NCI-H82 treated with DMSO at 0.1 percent for 48 hours (cell line): ENCODE results near the gene GARNL3.

Source experiments
- DNase-seq: peaks from one replicate; lab custom pipeline; 2025; ENCODE audit not compliant: unreplicated experiment; lab: John Stamatoyannopoulos, UW

The GARNL3 gene

GRCh38 chr9:127305838-127306226 is 41.3 kb downstream of the GARNL3 start:
- DNase-seq: no peak

GRCh38 chr9:127307802-127308201 is 43.2 kb downstream of the GARNL3 start:
- DNase-seq: no peak

GRCh38 chr9:127308652-127309434 is 44.3 kb downstream of the GARNL3 start:
- no peak for DNase-seq

- DNase-seq: no peak
Observed at GRCh38 chr9:127309715-127310114, 45.1 kb downstream of the GARNL3 start.

GRCh38 chr9:127311239-127311741 is 46.7 kb downstream of the GARNL3 start:
- peak; percentile 22 for DNase-seq

GRCh38 chr9:127313042-127313560 is 48.5 kb downstream of the GARNL3 start:
- DNase-seq: no peak

- DNase-seq: no peak
Observed at GRCh38 chr9:127314911-127315310, 50.3 kb downstream of the GARNL3 start.

- DNase-seq: no peak
Observed at GRCh38 chr9:127316586-127317323, 52.2 kb downstream of the GARNL3 start.

GRCh38 chr9:127318651-127319167 is 54.1 kb downstream of the GARNL3 start:
- no peak for DNase-seq

- no peak for DNase-seq
Observed at GRCh38 chr9:127319366-127320114, 55.0 kb downstream of the GARNL3 start.

GRCh38 chr9:127320115-127320378 is 55.5 kb downstream of the GARNL3 start:
- DNase-seq: no peak

GRCh38 chr9:127323393-127323792 is 58.8 kb downstream of the GARNL3 start:
- no peak for DNase-seq

GRCh38 chr9:127330501-127330900 is 65.9 kb downstream of the GARNL3 start:
- no peak for DNase-seq

- DNase-seq: peak; percentile 92
Observed at GRCh38 chr9:127333221-127334064, 68.9 kb downstream of the GARNL3 start.

GRCh38 chr9:127334725-127335124 is 70.2 kb downstream of the GARNL3 start:
- DNase-seq: no peak

GRCh38 chr9:127336086-127336485 is 71.5 kb downstream of the GARNL3 start:
- DNase-seq: no peak

GRCh38 chr9:127336506-127337352 is 72.2 kb downstream of the GARNL3 start:
- no peak for DNase-seq

- DNase-seq: no peak
Observed at GRCh38 chr9:127340721-127341120, 76.1 kb downstream of the GARNL3 start.

- DNase-seq: no peak
Observed at GRCh38 chr9:127341152-127341551, 76.6 kb downstream of the GARNL3 start.
